HG03280 (cell line): Measurements from ENCODE around the gene ZMYND12.
A peak's percentile ranks its signal among the peaks of the same experiment; 100 is the strongest.

Experiments
- ATAC-seq: cut with Tn5 transposase; IDR thresholded peaks from one replicate; pipeline ENCODE4 v1.9.1; 2021; ENCODE audit warnings: mild to moderate bottlenecking, moderate library complexity; ENCODE audit not compliant: unreplicated experiment

The ZMYND12 gene

DNA sequence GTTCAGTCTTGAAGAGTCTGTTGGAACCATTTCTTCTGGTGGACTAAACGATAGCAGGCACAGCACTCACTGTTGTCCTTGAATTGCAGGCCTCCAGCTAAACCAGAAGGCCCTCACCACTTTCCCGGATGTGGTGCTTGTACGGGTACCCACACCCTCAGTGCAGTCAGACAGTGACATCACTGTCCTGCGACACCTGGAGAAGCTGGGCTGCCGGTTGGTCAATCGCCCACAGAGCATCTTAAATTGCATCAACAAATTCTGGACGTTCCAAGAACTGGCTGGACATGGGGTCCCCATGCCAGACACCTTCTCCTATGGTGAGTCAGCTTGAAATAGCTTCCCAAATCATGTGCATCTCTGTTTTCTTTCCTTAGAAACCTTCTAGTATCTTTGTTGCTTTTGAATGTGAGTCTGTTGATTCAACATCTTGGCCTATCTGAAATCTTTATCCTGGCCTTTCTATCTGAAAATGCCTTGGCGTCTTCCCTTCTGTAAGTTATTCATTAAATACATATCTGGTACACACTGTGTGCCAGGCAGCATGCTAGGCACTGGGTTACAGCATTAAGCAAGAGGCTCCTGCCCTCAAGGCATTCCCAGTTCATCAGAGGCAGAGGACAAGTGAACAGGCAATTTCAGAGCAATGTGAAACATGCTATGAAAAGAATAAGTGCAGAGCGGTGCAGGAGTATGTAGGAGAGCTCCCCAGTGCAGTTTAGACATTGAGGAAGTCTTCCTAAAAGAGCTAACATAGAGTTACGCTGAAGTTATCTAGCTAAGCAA, 56.3 kb downstream of the ZMYND12 start:
- no peak for ATAC-seq

DNA sequence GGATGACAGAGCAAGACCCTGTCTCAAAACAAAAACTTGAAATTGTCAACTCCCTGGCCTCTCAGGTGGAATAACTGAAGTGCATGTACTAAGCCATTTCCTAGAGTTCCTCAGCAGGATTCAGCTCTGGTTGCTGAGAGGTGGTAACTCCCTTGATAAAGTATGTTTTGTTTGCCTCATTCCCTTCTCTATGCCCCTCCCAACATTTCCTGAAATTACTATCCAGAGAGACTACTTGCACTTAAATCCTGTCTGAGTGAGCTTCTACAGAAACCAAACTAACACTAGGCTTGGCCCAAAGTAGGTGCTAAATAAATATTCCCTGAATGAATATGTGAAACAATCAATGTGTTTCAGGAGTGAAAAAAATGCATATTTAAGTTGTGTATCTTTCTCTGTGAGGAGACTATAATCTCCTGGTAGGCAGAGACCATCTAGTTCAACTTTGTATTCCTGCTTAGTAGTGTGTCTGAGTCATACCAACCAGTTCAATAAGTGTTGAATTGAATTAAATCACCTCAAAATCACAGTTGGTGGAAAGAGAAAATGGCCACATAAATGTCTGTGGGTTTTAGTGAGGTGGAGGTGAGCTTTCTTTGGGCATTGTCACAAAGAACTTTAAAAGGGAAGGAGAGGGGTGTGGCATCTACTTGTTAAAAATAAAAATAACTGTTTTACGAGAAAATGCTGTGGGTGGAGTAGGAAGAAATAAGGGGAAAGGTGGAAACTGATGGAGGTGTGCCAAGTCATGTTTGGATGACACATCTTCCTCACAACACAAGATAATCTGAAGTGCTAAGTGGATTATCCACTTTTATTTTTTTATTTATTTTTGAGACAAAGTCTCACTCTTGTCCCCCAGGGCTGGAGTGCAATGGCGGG, 62.6 kb downstream of the ZMYND12 start:
- ATAC-seq: no peak

DNA sequence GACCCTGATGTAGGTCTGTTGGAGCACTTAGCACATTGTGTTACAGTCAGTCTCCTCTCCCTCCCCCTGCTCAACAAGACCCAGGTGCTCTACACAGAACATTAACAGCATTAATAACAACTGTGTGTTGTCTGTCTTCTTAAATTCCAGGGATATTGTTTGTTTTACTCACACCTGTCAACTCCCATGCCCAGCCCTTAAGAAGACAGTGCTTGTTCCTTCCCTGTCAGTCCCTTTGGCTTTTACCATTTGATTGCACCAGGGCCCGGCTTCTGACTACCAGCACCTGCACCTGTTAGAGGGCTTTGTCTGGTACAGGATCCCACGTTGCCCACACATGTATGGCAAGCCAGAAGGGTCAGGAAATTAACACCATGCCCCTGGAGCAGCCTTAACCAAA, 63.6 kb downstream of the ZMYND12 start:
- no peak for ATAC-seq

DNA sequence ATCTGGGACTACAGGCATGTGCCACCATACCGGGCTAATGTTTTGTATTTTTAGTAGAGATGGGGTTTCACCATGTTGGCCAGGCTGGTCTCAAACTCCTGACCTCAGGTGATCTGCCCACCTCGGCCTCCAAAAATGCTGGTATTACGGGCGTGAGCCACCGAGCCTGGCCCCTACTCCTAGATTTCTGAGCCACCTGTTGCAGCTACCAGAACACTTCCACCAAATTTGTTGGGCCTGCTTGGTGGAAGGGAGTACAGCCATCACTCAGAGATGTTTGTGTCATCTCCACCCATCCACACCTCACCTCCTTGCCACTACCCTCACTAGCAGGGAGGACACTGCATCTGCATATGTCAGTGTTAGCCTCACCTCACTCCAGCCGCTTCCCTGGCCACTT, 69.8 kb downstream of the ZMYND12 start:
- ATAC-seq: no peak

DNA sequence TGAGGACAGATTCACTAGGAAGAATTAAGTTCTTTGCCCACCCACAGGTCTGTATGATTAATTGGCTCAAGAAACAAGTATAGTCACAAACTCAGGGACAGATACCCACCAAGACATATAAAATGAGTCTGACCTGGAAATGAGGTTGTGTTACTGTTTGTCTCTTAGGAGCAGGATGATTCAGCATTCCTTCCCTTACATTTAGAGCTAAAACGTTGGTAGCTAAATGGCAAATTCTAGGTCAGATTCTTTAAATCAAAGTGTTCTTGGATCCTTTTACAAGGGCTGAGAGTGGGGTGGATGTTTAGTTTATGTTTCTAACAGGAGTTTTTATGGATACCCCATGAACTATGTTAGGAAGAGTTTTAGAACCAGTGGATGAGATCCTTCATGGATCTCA, 70.5 kb downstream of the ZMYND12 start:
- no peak for ATAC-seq

DNA sequence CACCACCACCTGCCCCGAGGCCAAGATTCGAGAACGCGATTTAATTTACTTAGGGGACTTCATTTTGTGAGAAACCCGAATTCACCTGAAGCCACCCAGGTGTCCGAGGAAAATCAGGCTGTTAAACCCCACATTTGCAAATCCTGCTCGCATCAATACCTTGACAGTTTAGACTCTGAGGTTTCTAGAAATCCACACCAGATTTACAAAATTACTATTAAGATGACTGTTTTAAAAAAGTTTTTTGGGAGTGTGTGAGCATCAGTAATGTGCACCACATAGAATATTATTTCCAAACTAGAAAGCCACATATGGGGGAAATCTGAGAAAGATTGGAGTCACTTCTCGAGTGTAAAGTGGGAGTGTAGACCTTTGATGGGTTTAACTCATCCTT, 74.5 kb downstream of the ZMYND12 start:
- ATAC-seq: no peak

DNA sequence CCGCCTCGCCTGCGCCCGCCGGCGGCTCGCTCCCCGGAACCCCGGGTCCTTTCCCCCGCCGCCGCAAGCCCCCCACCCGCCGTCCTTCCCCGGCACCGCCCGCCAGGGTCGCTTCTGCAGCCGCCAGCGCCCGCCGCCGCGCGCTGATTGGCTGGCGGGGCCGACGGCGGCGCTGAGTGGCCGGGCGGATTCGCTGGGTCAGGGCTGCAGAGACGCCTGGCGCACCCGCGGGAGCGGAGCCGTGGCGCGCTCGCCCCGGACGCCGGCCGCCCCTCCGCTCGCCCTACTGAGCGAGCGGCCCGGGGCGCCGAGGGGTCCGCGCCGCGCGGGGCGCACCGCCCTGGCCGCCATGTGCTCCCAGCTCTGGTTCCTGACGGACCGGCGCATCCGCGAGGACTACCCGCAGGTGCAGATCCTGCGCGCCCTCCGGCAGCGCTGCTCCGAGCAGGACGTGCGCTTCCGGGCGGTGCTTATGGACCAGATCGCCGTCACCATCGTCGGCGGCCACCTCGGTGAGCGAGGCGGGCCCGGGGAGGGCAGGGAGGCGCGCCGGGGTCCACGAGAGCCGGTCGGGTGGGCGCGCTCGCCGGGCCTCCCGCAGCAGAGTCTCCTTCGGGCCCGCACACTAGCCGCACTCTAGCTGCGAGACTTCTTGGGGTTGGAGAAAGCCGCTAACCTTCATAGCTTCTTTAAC, 75.1 kb downstream of the ZMYND12 start, which contains the start of gene RIMKLA:
RIMKLA (plus strand) TSS at position 207 of the 694 bp plus-strand sequence; CDS start at position 350, 143 bp downstream.
- ATAC-seq: peak; percentile 90
